ENCODE data around the gene BTNL9. TPM values are rescaled to one million over a fixed set of nuclear protein-coding genes. Genes with fewer than 3 reads are reported as not detected.

The BTNL9 gene
- total RNA-seq, 1 experiment from 2014 or later, result 37.5 TPM

DNA sequence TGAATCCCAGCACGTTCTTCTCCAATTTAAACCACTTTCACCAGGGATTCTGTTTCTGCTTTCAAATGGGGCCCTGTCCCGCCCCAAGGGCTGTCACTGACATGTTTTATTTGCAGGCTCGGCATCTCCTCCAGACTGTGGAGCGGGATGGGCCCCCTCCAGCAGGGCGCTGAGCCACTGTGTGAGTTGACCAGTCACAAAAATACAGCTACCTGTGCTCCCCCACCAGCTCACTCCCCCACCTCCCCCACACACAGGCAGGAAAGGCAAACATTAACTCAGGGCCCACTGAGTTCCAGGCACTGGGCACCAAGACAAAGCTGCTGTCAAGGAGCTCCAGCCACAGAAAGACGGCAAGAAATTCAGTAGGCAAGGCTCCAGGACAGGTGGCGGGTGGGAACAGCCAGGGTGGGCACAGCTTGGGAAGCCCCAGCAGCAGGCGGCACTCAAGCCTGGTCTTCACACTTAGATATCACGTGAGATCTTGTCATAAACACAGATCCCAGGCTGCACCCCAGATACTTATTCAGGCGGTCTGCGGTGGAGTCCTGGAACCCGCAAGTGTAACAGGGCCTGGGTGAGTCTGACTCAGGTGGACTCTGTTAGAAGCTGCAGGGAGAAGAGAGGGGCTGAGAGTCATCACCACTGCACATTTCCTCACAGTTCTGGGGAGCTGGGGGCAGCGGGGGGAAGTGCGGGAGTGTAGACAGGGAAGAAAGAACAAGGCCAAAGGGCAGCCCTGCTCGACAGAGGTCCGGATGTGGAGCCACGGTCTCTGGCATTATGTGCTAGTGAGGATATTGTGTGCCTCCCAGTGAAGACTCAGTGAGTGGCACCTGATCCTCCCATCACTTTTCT, 46.2 kb downstream of the BTNL9 start:
- ATAC-seq (no peak), DNase-seq (ENCODE audit: low read depth, low spot score) (no peak)
- Histone ChIP-seq H3K27me3 (ENCODE audit: control insufficient read depth, insufficient read depth, low read length) (no peaks in the 10 kb centered on the region), H3K4me3 (ENCODE audit: low read depth in 2 of 2, low read length in 2 of 2) (no peak overlapping the region), H3K9me3 (ENCODE audit: control insufficient read depth, insufficient read depth, low read depth, low read length) (no peaks in the 10 kb centered on the region), H3K4me1 (ENCODE audit: control insufficient read depth, insufficient read depth, low read length) (no peaks in the 10 kb centered on the region), H3K27ac (ENCODE audit: low read length) (no peak overlapping the region), H3K36me3 (ENCODE audit: control insufficient read depth, insufficient read depth, low read length) (no peaks in the 10 kb centered on the region)
- TF ChIP-seq, protein P1, sequence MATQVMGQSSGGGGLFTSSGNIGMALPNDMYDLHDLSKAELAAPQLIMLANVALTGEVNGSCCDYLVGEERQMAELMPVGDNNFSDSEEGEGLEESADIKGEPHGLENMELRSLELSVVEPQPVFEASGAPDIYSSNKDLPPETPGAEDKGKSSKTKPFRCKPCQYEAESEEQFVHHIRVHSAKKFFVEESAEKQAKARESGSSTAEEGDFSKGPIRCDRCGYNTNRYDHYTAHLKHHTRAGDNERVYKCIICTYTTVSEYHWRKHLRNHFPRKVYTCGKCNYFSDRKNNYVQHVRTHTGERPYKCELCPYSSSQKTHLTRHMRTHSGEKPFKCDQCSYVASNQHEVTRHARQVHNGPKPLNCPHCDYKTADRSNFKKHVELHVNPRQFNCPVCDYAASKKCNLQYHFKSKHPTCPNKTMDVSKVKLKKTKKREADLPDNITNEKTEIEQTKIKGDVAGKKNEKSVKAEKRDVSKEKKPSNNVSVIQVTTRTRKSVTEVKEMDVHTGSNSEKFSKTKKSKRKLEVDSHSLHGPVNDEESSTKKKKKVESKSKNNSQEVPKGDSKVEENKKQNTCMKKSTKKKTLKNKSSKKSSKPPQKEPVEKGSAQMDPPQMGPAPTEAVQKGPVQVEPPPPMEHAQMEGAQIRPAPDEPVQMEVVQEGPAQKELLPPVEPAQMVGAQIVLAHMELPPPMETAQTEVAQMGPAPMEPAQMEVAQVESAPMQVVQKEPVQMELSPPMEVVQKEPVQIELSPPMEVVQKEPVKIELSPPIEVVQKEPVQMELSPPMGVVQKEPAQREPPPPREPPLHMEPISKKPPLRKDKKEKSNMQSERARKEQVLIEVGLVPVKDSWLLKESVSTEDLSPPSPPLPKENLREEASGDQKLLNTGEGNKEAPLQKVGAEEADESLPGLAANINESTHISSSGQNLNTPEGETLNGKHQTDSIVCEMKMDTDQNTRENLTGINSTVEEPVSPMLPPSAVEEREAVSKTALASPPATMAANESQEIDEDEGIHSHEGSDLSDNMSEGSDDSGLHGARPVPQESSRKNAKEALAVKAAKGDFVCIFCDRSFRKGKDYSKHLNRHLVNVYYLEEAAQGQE (IDR thresholded peaks at IDR 0.05; ENCODE audit: insufficient read depth in 1 of 2, low read depth in 2 of 2, low read length in 1 of 2), result no peak
- TF ChIP-seq SIN3A (IDR thresholded peaks at IDR 0.05; ENCODE audit: borderline replicate concordance, insufficient read depth, low read depth, low read length) (no peak), TCF7L2 (IDR thresholded peaks at IDR 0.05; ENCODE audit: low read depth, low read length) (no peak), POLR2AphosphoS5 (IDR thresholded peaks at IDR 0.05; ENCODE audit: low read depth, low read length) (no peak)
- TF ChIP-seq, protein P2, sequence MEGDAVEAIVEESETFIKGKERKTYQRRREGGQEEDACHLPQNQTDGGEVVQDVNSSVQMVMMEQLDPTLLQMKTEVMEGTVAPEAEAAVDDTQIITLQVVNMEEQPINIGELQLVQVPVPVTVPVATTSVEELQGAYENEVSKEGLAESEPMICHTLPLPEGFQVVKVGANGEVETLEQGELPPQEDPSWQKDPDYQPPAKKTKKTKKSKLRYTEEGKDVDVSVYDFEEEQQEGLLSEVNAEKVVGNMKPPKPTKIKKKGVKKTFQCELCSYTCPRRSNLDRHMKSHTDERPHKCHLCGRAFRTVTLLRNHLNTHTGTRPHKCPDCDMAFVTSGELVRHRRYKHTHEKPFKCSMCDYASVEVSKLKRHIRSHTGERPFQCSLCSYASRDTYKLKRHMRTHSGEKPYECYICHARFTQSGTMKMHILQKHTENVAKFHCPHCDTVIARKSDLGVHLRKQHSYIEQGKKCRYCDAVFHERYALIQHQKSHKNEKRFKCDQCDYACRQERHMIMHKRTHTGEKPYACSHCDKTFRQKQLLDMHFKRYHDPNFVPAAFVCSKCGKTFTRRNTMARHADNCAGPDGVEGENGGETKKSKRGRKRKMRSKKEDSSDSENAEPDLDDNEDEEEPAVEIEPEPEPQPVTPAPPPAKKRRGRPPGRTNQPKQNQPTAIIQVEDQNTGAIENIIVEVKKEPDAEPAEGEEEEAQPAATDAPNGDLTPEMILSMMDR (IDR thresholded peaks at IDR 0.05), result no peak
- POLR2A ChIA-PET, result no interaction called here
- intact Hi-C loops (cut with micrococcal nuclease; ENCODE audit: unreplicated experiment), result loop anchor here (5.0 kb wide), 1 partner anchor 219 kb away; no protein-coding TSS in a partner anchor
- BruUV-seq (replicated peaks), result no TSS peak
- in situ Hi-C loops (cut with HindIII; ENCODE audit: low pct_unique_long_range_greater_than_20kb, low sequenced_read_pairs), result no loop called here
- CTCF ChIA-PET, result interaction anchor here (0.6 to 1.1 kb wide), 2 partner anchors 234 to 297 kb away, joined by 3 to 6 read pairs; no protein-coding TSS in a partner anchor

DNA sequence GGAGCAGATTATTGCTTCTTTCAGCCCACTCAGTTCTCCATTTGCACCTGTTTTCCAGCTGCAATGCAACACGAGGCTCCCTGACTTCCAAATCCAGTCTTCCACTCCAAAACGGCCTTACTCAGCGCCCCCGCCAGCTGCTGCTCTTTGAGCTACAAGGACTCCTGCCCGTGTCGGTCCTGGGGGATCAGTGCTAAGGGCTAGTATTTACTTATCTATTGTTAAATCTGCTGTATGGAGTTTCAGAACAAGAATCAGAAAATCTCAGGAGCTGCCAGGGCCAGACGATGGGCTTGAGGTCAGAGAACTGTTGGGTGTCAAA, 46.8 kb downstream of the BTNL9 start:
- Histone ChIP-seq H3K4me3 (ENCODE audit: low read depth in 2 of 2, low read length in 2 of 2) (no peak overlapping the region), H3K36me3 (ENCODE audit: control insufficient read depth, insufficient read depth, low read length) (no peaks in the 10 kb centered on the region), H3K27ac (ENCODE audit: low read length) (no peak overlapping the region), H3K27me3 (ENCODE audit: control insufficient read depth, insufficient read depth, low read length) (no peaks in the 10 kb centered on the region), H3K9me3 (ENCODE audit: control insufficient read depth, insufficient read depth, low read depth, low read length) (no peaks in the 10 kb centered on the region), H3K4me1 (ENCODE audit: control insufficient read depth, insufficient read depth, low read length) (no peaks in the 10 kb centered on the region)
- intact Hi-C loops (cut with micrococcal nuclease; ENCODE audit: unreplicated experiment) (loop anchor here (5.0 kb wide), 1 partner anchor 220 kb away; no protein-coding TSS in a partner anchor), in situ Hi-C loops (cut with HindIII; ENCODE audit: low pct_unique_long_range_greater_than_20kb, low sequenced_read_pairs) (no loop called here)
- DNase-seq (ENCODE audit: low read depth, low spot score), result no peak
- no peak for ATAC-seq
- no peak for TF ChIP-seq POLR2AphosphoS5 (IDR thresholded peaks at IDR 0.05; ENCODE audit: low read depth, low read length)
- no peak for TF ChIP-seq TCF7L2 (IDR thresholded peaks at IDR 0.05; ENCODE audit: low read depth, low read length)
- TF ChIP-seq, protein P2 (IDR thresholded peaks at IDR 0.05), result no peak
- TF ChIP-seq, protein P1 (IDR thresholded peaks at IDR 0.05; ENCODE audit: insufficient read depth in 1 of 2, low read depth in 2 of 2, low read length in 1 of 2), result no peak
- no peak for TF ChIP-seq SIN3A (IDR thresholded peaks at IDR 0.05; ENCODE audit: borderline replicate concordance, insufficient read depth, low read depth, low read length)
- no TSS peak for BruUV-seq (replicated peaks)
- POLR2A ChIA-PET, result no interaction called here
- CTCF ChIA-PET, result interaction anchor here (0.6 to 1.1 kb wide), 2 partner anchors 234 to 297 kb away, joined by 3 to 6 read pairs; no protein-coding TSS in a partner anchor
